Activated gamma-delta T cell treated with anti-CD3 and anti-CD28 coated beads, Interleukin-2, amount 50 U/mL, for 16 hours (primary cell): ENCODE results near the gene GP1BA.

Source experiments
- DNase-seq: peaks from one replicate; pipeline ENCODE4 v3.0.0-alpha.2; 2020; ENCODE audit warnings: low read depth

The GP1BA gene

DNA sequence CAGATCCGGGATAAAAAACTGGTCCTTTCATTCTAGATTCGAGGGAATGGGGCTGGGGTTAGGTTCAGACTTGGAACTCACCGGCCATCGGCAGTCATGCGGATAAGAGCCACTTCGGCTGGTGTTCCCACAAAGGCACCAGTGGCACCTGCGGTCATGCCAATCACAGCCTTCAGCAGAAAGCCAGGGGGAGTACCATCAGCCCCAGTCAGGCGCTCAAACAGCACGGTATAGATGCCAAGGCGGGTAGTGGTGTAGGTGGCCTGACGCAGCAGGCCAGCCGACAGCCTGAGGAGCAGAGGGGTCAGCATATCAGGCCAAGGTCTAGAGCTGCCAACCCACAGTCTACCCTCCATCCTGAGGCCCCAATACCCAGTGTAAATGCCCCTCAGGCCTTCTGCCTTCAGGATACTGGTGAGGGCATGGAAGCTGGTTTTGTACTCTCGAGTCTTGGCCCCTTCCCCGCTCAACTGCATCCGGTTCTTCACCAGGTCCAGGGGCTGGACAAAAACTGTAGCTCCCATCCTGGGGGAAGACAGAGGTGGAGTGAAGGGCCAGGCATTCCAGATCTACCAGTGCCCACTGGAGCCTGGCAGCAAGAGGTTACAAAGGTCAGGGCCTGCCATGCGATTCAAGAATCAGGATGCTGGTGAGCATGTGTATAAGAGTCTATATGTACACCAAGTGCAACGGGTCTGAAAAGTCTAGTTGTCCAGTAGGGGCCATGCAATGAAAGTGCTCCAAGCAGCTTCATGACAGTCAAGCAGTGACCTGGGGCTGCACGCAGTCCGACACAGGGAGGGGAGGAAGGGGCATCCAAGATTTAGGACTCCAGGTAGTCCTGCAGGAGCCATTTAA lies 6.8 kb downstream of the GP1BA start:
- DNase-seq: no peak

- DNase-seq: peak; percentile 9
Measured at GRCh38 chr17:4939546-4939795, 7.4 kb downstream of the GP1BA start.

GRCh38 chr17:4939796-4940554 lies 7.9 kb downstream of the GP1BA start, which contains the start of the genes RNF167 and SLC25A11:
Gene RNF167 (plus strand): TSS chr17:4940268. CDS start chr17:4940910, 642 bp downstream.
Gene SLC25A11 (minus strand): TSS chr17:4940046. CDS start chr17:4939910, 136 bp downstream.
- peak; percentile 91 for DNase-seq

- peak; percentile 12 for DNase-seq
Measured at GRCh38 chr17:4940555-4941318, 8.7 kb downstream of the GP1BA start.

DNA sequence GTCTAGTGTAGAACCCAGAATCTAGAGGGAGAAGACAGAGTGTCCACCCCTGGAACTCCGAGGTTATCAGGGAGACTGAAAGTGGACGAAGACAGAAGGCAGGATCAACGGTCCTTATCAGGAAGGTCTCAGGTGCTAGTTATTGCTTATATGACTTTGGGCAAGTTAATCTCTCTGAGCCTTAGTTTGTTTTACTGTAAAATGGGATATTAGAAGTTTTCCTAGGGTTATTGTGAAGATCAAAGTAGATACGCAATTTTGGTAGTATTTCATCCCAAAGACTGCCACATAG lies 9.2 kb downstream of the GP1BA start:
- no peak for DNase-seq

- DNase-seq: no peak
Measured at GRCh38 chr17:4942760-4943508, 10.9 kb downstream of the GP1BA start.

GRCh38 chr17:4944163-4944553 lies 12.1 kb downstream of the GP1BA start:
- DNase-seq: peak; percentile 41

DNA sequence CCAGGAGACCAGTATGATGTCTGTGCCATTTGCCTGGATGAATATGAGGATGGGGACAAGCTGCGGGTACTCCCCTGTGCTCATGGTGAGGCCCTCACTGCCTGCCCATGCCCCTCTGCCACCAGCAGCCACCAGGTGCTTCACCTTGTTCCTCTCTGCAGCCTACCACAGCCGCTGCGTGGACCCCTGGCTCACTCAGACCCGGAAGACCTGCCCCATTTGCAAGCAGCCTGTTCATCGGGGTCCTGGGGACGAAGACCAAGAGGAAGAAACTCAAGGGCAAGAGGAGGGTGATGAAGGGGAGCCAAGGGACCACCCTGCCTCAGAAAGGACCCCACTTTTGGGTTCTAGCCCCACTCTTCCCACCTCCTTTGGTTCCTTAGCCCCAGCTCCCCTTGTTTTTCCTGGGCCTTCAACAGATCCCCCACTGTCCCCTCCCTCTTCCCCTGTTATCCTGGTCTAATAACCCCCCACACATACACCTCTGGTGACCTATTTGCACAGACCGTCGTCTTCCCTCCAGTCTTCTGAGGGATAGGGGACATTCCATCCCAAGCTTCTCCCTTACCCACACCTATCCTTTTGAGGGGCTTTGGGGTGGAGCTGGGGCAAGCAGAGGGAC lies 12.6 kb downstream of the GP1BA start:
- DNase-seq: no peak

GRCh38 chr17:4945176-4945943 lies 13.3 kb downstream of the GP1BA start:
- DNase-seq: peak; percentile 76

- DNase-seq: no peak
Measured at GRCh38 chr17:4945944-4946280, 13.8 kb downstream of the GP1BA start.

DNA sequence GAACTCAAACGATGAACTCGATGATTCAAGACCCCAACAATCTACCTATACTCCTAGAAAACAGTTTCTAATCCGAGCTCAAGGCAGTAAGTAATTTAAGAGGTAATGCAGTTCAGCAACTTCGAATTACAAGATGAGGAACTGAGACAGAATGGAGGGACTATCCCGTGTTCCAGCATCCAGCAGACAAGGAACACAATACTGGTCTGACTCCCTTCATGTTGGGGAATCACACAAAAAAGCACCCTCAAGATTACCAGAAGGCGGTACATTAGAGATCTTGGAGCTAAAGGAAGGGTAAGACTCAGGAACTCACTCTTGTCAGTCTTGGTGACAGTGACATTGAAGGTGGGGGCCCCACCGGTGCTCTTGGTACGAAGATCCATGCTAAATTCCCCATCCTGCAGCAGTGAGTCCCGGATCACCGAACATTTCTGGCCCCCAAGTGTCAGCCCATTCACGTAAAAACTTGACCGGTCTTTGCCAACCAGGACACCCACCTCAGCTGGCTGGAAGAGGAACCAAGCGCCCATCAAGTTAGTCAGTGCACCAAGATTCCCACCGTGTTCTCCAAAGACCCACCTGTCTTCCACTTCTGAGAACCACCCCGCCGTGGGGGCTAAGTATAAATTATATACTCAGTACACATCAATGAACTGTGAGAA lies 14.4 kb downstream of the GP1BA start:
- DNase-seq: no peak

GRCh38 chr17:4947010-4947410 lies 14.9 kb downstream of the GP1BA start:
- DNase-seq: no peak

- peak; percentile 55 for DNase-seq
Measured at GRCh38 chr17:4947411-4948165, 15.5 kb downstream of the GP1BA start.

DNA sequence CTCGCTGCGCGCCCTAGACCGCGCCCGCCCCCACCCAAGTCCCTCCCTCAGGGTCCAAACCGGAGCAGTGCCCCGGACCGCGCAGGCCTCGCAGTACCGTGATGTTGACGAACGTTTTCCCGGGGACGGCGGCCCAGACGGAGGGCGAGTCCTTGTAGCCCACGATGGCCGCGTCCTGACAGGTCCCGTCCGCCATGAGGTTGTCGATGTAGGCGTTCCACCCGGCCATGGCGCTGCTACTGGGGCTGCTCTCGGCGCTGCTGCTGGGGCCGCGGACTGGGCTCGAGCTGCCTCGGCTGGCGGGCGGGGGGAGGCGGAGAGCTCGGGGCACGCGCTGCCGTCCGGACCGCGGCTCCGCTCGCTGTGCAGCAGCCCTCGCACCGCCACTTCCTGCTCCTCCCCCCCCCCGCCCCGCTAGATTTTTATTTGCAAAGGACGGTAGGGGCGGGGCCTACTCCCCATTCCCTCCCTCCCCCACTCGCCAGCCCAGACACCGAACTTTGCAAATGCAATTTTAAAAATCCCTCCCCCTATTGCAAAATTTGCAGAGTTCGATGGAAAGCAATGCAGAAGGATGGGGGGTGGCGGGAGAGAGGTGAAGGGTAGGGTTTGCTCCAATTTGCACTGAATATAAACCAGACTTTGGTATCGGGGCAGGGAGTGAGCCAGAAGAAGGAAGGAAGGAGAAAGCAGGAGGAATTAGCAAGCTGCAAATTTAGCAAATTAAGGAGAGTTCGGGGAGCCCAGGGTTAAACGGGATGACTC lies 16.3 kb downstream of the GP1BA start, which contains the start of gene PFN1:
TSS of gene PFN1 (minus strand) at position 365 of the 765 bp plus-strand sequence. CDS start at position 229, 136 bp downstream.
- DNase-seq: peak; percentile 86

DNA sequence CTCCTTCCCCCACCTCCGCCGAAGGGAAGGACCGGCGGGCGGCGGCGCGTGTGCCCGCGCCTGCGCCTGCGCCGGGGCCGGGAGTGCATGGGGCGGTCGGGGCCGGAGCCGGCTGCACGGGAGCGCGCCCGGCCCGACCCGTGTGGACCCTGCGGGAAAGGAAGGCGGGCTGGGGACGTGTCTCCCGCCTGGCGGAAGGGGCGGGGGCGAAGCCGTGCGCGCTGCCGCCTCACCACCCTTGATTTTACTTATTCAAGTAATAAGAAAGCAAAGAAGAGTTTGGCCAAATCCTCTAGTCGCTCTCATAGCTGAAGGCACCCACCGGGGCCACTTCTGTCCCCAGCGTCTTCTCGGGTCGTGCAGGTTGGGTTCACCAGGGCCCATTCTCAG lies 16.8 kb downstream of the GP1BA start:
- peak; percentile 53 for DNase-seq

DNA sequence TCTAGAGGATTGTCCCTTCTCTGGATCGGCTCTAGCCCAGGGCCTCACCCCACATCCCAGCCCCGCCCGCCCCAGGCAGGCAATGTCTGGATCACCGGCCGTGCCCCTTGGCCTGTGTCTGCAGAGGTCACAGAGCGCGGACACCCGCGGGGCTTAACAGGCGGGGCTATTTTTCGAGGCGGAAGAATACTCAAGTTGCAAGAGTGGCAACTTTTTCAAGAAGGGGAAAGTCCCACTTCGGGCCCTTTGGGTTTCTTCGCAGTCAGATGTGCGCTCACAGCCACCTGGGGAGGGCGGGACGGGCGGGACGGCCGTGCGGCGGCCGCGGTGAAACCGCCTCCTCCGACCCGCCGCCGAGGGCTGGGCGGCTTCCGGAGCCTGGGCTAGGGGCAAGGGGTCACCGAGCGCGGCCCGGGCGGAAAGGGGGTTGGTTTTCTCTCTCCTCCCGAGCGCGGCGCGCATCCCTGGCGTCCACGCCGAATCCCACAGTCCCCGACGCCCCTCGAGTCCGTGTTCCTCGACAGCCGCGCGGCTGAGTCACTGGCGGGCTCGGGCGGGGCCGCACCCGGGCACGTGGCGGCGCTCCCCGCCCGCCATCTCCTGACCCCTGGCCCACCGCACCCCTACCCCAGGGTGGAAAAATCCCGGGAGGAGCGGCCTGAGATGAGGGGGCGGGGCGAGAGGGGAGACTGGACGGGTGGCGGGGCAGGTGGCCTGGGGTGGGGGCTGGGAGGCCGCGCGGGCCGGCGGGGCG lies 17.4 kb downstream of the GP1BA start:
- DNase-seq: peak; percentile 63

DNA sequence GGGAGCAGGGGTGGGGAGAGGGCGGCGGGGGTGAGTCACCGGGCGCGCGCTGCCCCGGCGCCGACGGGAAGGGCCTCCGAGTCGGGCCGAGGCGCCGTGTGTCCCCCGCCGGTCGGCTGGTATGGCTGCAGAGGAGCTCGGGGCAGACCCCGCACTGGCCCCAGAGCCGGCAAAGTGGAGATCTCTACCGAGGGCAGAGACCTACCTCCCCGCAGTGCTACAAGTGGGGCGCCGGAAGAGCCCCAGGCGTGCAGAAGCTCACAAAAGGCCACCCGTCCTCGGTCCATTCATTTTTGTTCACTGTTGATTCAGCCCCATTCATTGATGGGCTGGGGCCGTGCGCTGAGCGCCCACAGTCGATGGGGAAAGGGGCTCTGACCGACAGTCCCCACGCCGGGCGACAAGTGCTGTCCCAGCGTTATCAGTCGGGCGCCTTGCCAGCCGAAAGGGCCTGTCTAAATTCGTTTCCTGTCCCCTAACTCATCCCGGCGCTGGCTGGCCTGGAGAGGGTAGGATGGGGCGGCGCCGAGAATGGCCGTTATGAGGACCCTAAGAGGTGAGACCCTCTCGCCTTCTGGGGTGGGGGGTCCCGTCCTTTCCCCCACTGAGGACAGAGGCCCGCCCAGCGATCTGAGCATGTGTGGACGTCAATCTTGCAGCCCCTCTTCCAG lies 18.1 kb downstream of the GP1BA start:
- DNase-seq: no peak
